Chondrocyte (in vitro differentiated cells): ENCODE results near the gene SERINC2. TPM values are rescaled to one million over a fixed set of nuclear protein-coding genes. Genes with fewer than 3 reads are reported as not detected.
"Not testable (repeated sequence)": the region's sequence is repeated elsewhere in the genome, so short reads cannot be mapped to it uniquely, and the experiment has no call there.

Experiments
- DNase-seq: peaks from one replicate; pipeline ENCODE4 v3.0.0; 2021; ENCODE audit warnings: mixed read lengths, low spot score
- H3K27ac Mint-ChIP-seq: one replicate; pipeline ENCODE4 v1.8.0; 2021; ENCODE audit warnings: mild to moderate bottlenecking, moderate library complexity, mixed read lengths; ENCODE audit not compliant: unreplicated experiment
- H3K27me3 Mint-ChIP-seq: 2 replicates; pipeline ENCODE4 v1.8.0; 2021; ENCODE audit warnings: low read depth, mixed read lengths
- H3K36me3 Mint-ChIP-seq: 2 replicates; pipeline ENCODE4 v1.8.0; 2021; ENCODE audit warnings: low read depth, mixed read lengths
- H3K4me1 Mint-ChIP-seq: 2 replicates; pipeline ENCODE4 v1.8.0; 2021; ENCODE audit warnings: low read depth, mild to moderate bottlenecking, mixed read lengths
- H3K4me3 Mint-ChIP-seq: one replicate; pipeline ENCODE4 v1.8.0; 2021; ENCODE audit warnings: mild to moderate bottlenecking, moderate library complexity, mixed read lengths; ENCODE audit not compliant: unreplicated experiment
- H3K9me3 Mint-ChIP-seq: 2 replicates; pipeline ENCODE4 v1.8.0; 2021; ENCODE audit warnings: low read depth, mixed read lengths
- CTCF ChIP-seq: fragments of 200-600 bp; sonication (generic); IDR thresholded peaks from 2 replicates; pipeline ENCODE4 v1.5.0; 2021; ENCODE audit warnings: antibody characterized with exemption, mild to moderate bottlenecking, moderate library complexity
- total RNA-seq: library from RNA; stranded (reverse); gene quantifications from 3 replicates; pipeline ENCODE4 v1.2.1, GENCODE V29; 2021

The SERINC2 gene
- total RNA-seq, 1 donor from 2014 or later: 19.8 TPM

- peaks cover 36% of the 10 kb centered on the region for H3K4me1 Mint-ChIP-seq
Measured at GRCh38 chr1:31380181-31380580, 32.8 kb upstream of the SERINC2 start.

GRCh38 chr1:31381394-31382294, 31.4 kb upstream of the SERINC2 start:
- no peaks in the 10 kb centered on the region for H3K36me3 Mint-ChIP-seq
- no peak for DNase-seq
- H3K9me3 Mint-ChIP-seq: no peaks in the 10 kb centered on the region
- H3K4me3 Mint-ChIP-seq: no peak overlapping the region
- H3K27ac Mint-ChIP-seq: peak overlapping the region; percentile 49
- peaks cover 32% of the 10 kb centered on the region for H3K4me1 Mint-ChIP-seq
- no peaks in the 10 kb centered on the region for H3K27me3 Mint-ChIP-seq
- TF ChIP-seq CTCF: no peak

More at GRCh38 chr1:31380181-31380580, 32.8 kb upstream of the SERINC2 start:
- H3K9me3 Mint-ChIP-seq: no peaks in the 10 kb centered on the region
- H3K36me3 Mint-ChIP-seq: no peaks in the 10 kb centered on the region
- H3K4me3 Mint-ChIP-seq: no peak overlapping the region
- no peaks in the 10 kb centered on the region for H3K27me3 Mint-ChIP-seq
- no peak for TF ChIP-seq CTCF
- no peak for DNase-seq
- H3K27ac Mint-ChIP-seq: no peak overlapping the region

- Mint-ChIP-seq H3K27me3 (no peaks in the 10 kb centered on the region), H3K36me3 (no peaks in the 10 kb centered on the region), H3K9me3 (no peaks in the 10 kb centered on the region), H3K4me3 (no peak overlapping the region), H3K4me1 (peaks cover 25% of the 10 kb centered on the region), H3K27ac (peak overlapping the region; percentile 49)
- no peak for TF ChIP-seq CTCF
- no peak for DNase-seq
Measured at GRCh38 chr1:31382379-31382989, 30.5 kb upstream of the SERINC2 start.

- H3K4me3 Mint-ChIP-seq: no peak overlapping the region
- DNase-seq: no peak
- no peaks in the 10 kb centered on the region for H3K36me3 Mint-ChIP-seq
- no peaks in the 10 kb centered on the region for H3K9me3 Mint-ChIP-seq
- no peak for TF ChIP-seq CTCF
- peaks cover 24% of the 10 kb centered on the region for H3K4me1 Mint-ChIP-seq
- no peak overlapping the region for H3K27ac Mint-ChIP-seq
- no peaks in the 10 kb centered on the region for H3K27me3 Mint-ChIP-seq
Measured at GRCh38 chr1:31383967-31384366, 29.0 kb upstream of the SERINC2 start.

- H3K27me3 Mint-ChIP-seq, H3K9me3 Mint-ChIP-seq, H3K36me3 Mint-ChIP-seq, DNase-seq, H3K27ac Mint-ChIP-seq, H3K4me3 Mint-ChIP-seq: not testable (repeated sequence)
- H3K4me1 Mint-ChIP-seq: peaks cover 11% of the 10 kb centered on the region
Measured at GRCh38 chr1:31386576-31387243, 26.3 kb upstream of the SERINC2 start.
